HG02610 (cell line): ENCODE measurements around the gene PKP3.
"Not testable (repeated sequence)": the region's sequence is repeated elsewhere in the genome, so short reads cannot be mapped to it uniquely, and the experiment has no call there.

Experiments
- ATAC-seq: cut with Tn5 transposase; IDR thresholded peaks from one replicate; pipeline ENCODE4 v1.9.1; 2021; ENCODE audit warnings: mild to moderate bottlenecking, moderate library complexity; ENCODE audit not compliant: unreplicated experiment

Gene PKP3

GRCh38 chr11:363443-363805 lies 30.6 kb upstream of the PKP3 start:
- not testable (repeated sequence) for ATAC-seq

DNA sequence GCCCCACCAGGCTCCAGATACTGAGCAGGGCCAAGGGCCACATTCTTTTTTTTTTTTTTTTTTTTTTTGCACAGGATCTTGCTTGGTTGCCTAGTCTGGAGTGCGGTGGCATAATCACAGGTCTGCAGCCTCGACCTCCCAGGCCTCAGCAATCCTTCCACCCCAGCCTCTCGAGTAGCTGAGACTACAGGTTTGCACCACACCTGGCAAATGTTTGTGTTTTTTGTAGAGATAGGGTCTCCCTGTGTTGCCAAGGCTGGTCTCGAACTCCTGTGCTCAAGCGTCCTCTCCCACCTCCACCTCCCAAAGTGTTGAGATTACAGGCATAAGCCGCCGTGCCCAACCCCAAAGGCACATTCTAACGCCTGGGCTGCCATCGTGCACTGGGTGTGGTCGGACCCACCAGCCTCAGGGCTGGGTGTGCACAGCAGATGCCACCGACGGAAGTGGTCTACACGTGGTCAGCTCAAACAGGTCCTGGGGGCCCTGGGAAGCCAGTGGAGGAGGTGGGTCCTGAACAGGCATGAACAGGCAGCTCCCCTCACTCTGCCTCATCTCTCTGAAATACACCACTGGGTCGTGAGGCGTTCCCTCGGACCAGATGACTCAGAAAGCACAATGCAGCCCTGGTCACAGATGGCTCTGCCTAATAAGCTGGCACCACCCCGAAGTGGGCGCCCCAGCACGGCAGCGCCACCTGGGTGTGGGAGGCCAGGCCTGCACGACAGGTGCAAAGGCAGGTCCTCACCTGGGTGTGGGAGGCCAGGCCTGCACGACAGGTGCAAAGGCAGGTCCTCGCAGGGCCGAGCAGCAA lies 29.9 kb upstream of the PKP3 start:
- ATAC-seq, result no peak

- ATAC-seq, result no peak
Measured at GRCh38 chr11:364991-365725, 28.9 kb upstream of the PKP3 start.

DNA sequence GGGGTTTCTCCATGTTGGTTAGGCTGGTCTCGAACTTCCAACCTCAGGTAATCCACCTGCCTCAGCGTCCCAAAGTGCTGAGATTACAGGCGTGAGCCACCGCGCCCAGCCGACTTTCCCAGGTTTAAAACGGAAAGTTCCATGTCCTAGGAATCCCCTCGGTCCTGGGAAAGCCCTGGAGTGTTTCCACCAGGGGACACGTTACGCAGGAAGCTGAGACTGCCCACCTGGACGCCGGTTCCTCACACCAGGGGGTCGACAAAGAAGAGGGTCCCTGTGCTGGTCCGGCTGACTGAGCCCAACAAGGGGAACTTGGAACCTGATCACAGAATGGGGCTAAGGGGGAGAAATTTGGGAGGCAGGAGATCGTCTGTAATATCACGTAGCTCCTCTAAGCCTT lies 28.2 kb upstream of the PKP3 start:
- no peak for ATAC-seq

GRCh38 chr11:367956-368413 lies 26.0 kb upstream of the PKP3 start:
- ATAC-seq, result no peak

DNA sequence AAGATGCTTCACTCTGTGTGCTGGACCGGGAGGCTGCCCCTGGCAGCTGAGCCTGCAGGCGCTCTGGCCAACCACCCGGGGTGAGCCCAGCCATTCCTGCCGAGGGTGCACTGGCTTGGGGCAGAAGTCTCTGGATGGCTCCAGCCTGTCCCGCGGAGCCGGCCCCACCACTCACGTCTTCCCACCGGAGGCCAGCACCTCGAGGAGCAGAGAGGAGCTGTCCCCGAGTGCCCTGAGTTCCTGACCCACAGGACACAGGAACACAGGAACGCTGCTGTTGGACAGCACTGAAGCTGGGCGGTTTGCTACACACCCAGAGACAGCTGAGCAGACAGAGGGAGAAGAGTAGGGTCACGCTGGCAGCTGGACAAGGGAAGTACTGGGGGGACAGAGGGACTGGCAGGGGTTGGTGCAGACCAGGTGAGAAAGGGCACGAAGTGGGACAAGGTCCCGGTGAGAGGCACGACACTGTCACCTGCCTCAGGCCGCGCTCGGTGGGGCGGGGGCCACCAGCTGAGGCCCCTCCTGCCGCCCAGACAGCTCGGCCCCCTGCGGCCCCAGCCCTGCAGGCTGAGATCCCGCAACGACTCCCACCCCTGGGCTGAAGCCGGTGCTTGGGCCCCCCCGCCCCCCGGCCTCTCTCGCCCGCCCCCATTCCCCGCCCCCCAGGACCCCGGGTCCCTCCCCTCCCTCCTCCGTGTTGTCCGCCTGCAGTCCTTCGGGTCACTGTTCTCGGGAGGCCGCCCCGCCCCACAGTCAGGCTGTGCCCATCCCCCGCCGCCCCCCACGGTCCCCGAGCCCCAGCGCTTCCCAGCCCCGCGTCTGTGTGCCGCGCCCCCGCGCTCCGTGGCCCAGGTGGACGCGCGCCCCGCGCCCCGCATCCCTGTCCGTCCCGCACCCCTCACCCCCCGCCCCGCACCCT lies 25.3 kb upstream of the PKP3 start:
- ATAC-seq, result no peak

GRCh38 chr11:369336-370018 lies 24.5 kb upstream of the PKP3 start, which contains the start of gene B4GALNT4:
TSS of gene B4GALNT4 (plus strand) at chr11:369499. CDS start at chr11:369804, 305 bp downstream.
- ATAC-seq, result no peak

GRCh38 chr11:370070-370941 lies 23.7 kb upstream of the PKP3 start:
- no peak for ATAC-seq

GRCh38 chr11:371051-371450 lies 23.0 kb upstream of the PKP3 start:
- no peak for ATAC-seq

GRCh38 chr11:371716-372590 lies 22.1 kb upstream of the PKP3 start:
- no peak for ATAC-seq

GRCh38 chr11:372809-373715 lies 20.9 kb upstream of the PKP3 start:
- ATAC-seq, result no peak

- ATAC-seq, result no peak
Measured at GRCh38 chr11:373716-374551, 20.1 kb upstream of the PKP3 start.

DNA sequence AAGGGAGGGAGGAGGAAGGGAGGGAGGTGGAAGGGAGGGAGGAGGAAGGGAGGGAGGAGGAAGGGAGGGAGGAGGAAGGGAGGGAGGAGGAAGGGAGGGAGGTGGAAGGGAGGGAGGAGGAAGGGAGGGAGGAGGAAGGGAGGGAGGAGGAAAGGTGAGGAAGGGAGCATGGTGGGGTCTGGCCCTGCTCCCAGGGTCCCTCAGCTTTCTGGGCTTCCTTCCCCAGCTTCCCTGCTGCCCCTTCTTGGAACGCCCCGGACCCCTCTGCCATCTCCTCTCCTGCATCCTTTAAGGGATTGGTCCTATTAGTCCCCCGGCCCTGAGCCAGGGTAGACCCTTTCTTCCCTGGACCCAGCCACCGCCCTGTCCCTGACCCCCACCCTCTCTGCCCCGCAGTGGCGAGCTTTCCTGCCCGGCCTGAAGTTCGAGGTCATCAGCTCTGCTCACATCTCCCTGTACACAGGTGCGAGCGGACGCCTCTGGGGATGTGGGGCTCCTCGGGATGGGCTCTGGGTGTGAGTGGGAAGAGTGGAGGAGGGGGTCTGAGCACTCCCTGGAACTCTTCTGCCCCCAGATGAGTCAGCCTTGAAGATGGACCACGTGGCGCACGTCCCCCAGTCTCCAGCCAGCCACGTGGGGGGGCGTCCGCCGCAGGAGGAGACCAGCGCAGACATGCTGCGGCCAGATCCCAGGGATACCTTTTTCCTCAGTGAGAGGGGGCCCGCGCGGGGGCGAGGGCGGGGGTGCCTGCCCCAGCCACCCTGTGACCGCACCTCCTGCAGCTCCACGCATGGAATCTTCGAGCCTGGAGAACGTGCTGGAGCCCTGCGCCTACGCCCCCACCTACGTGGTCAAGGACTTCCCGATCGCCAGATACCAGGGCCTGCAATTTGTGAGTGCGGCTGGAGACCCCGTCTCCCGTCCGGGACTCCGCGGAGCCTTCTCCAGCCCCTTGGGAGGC lies 18.7 kb upstream of the PKP3 start:
- ATAC-seq, result no peak

GRCh38 chr11:376531-377173 lies 17.4 kb upstream of the PKP3 start:
- no peak for ATAC-seq
